Measurements from ENCODE around the gene DDX27. TPM values are rescaled to one million over a fixed set of nuclear protein-coding genes. Genes with fewer than 3 reads are reported as not detected.

DDX27 gene
- total RNA-seq, 2 donors from 2014 or later, result 32.9 to 35.0 TPM

DNA sequence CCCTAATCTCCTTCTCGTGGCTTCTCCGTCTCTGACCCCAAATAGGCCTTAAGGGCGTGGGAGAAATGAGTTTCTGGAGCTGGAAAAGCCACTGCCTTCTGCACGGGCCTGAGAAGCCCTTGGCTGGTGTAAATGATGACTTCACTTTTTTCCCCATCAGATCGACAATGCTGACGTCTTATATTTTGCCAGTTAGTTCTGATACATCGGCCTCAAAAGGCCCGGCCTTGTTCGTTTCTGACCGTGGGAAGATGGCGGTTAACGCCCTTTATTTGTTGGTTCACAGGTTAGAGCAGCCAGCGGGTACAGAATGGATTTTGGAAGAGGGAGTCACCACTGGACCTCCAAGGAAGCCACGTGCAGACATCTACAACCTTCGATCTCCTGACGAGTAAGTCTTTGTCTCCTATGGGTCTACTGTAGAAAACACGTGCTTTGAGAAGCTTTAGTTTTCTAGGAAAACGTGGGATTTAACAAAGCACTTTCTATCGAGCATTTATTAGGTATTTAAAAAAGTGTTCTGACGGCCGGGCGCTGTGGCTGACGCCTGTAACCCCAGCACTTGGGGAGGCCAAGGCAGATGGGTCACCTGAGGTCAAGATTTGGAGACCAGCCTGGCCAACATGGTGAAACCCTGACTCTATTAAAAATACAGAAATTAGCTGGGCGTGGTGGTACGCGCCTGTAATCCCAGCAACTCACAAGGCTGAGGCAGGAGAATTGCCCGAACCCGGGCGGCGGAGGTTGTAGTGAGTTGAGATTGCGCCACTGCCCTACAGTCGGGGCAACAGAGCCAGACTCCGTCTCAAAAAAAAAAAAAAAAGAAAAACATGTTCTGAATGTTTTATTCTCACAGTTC lies 59.8 kb downstream of the DDX27 start:
- TF ChIP-seq POLR2A (IDR thresholded peaks at IDR 0.05) (no peak), POLR2AphosphoS5 (IDR thresholded peaks at IDR 0.05) (no peak), CTCF (IDR thresholded peaks at IDR 0.05) (peak in 1 of 4 experiments; percentile 7)
- no peak for DNase-seq (ENCODE audit: low spot score)
- WGBS, result 17% methylated on average over 33 of the region's 33 CpGs
- H3K4me1 ChIP-seq (replicated peaks), result peaks cover 20% of the 10 kb centered on the region
- peaks cover 2 to 22% of the 10 kb centered on the region in 2 donors for H3K36me3 ChIP-seq
- H3K4me3 ChIP-seq, result peak overlapping the region; percentile 71 to 84
- H3K27me3 ChIP-seq (replicated peaks; ENCODE audit: insufficient read depth), result no peaks in the 10 kb centered on the region
- intact Hi-C loops (cut with DNase I), result loop anchor here (10.0 kb wide), 1 partner anchor 54 kb away; no protein-coding TSS in a partner anchor
- H3K27ac ChIP-seq, result peak overlapping the region; percentile 95 to 97
- no peaks in the 10 kb centered on the region for H3K9me3 ChIP-seq

DNA sequence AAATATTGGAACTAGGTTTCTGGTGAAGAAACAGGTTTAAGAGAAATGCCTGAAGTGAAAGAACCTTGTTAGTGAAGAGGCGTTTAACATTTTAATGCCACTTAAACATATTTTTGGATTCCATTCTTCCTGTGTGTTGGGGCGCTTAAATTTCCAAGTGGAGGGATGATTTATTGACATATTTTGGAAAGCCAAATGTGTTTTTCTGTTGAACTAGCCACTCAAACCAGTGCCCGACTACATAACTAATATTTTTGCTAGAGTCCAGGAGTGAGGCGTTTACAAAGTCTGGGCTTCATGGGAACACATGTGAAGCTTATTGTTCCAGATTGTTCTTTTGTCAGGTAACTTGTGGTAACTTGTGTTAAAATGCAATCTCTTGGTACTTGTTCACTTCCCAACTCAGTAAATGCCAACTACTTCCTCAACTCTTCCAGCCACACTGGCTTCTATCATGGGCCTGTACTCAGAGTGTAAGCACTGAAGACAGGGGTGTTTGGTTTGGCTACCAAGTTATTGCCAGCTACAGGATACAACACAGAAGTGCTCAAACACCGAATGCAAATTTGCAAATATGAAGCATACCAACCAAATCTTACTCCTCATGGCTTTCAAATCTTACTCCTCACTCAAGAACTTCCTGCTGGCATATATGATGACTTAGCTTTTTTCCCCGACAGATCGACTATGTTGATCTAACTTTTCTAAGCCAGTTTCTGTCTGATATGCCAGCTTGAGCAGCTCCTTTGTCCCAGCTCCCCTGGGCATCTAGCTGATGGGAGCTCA lies 60.7 kb downstream of the DDX27 start:
- peaks cover 2 to 23% of the 10 kb centered on the region in 2 donors for H3K36me3 ChIP-seq
- H3K4me1 ChIP-seq (replicated peaks), result peaks cover 20% of the 10 kb centered on the region
- no peaks in the 10 kb centered on the region for H3K27me3 ChIP-seq (replicated peaks; ENCODE audit: insufficient read depth)
- no peaks in the 10 kb centered on the region for H3K9me3 ChIP-seq
- H3K27ac ChIP-seq, result peak overlapping the region; percentile 95 to 97
- 62% methylated on average over 7 of the region's 7 CpGs for WGBS
- peak overlapping the region; percentile 71 to 84 for H3K4me3 ChIP-seq
- intact Hi-C loops (cut with DNase I), result loop anchor here (10.0 kb wide), 1 partner anchor 55 kb away; no protein-coding TSS in a partner anchor
- TF ChIP-seq POLR2A (IDR thresholded peaks at IDR 0.05) (no peak), POLR2AphosphoS5 (IDR thresholded peaks at IDR 0.05) (no peak), CTCF (IDR thresholded peaks at IDR 0.05) (no peak)
- DNase-seq (ENCODE audit: low spot score), result no peak

GRCh38 chr20:49280463-49281058 lies 61.3 kb downstream of the DDX27 start:
- Histone ChIP-seq H3K4me3 (peak overlapping the region in 1 of 2 donors; percentile 84), H3K4me1 (replicated peaks) (peaks cover 20% of the 10 kb centered on the region), H3K9me3 (no peaks in the 10 kb centered on the region), H3K27me3 (replicated peaks; ENCODE audit: insufficient read depth) (no peaks in the 10 kb centered on the region), H3K36me3 (peaks cover 2 to 29% of the 10 kb centered on the region in 2 donors), H3K27ac (peak overlapping the region in 1 of 2 donors; percentile 95)
- intact Hi-C loops (cut with DNase I), result no loop called here
- 66% methylated on average over 6 of the region's 6 CpGs for WGBS
- DNase-seq (ENCODE audit: low spot score), result no peak
- no peak for TF ChIP-seq CTCF (IDR thresholded peaks at IDR 0.05)

DNA sequence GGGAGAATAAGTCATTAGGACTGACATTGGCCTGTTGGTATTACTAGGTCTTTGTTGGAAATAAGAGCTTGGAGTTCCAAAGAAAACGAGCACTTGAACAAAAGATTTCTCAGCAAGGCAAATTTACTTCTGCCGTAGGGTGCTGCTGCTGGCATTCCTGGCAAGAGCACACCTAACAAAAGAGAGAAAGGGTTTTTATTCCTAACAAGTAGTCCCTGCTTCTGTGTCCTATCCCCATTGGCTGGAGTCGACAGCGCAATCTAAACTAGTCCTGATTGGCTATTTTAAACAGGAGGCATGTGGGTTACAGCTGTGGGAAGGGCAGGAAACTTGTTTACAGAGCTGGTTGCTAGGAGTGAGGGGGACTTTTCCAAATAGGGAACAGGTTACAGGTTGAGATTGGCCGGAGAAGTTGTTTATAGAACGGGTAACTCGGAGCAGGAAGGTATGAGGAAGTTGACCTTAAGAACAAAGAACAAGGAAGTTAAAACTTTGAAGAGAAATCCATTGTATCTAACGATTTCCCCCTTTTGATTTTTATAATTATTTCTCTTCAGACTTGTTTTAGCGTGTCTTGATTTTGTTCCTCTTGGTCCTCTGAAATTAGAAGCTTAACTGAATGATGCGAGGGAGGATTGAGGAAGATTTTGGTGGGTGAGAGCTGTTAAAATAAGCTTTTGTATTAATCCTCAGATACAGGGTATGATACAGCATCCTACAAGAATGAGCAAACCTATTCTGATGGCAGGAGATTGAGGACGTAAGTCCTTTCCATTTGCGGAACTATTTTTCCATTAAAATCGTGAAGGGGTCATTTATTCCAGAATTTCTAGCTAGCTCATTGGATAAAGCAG lies 62.1 kb downstream of the DDX27 start:
- DNase-seq (ENCODE audit: low spot score), result no peak
- intact Hi-C loops (cut with DNase I), result no loop called here

More for the DNA sequence above, 62.1 kb downstream of the DDX27 start:
- Histone ChIP-seq H3K4me3 (no peak overlapping the region), H3K27ac (peak overlapping the region in 1 of 2 donors; percentile 95), H3K4me1 (replicated peaks) (peaks cover 15% of the 10 kb centered on the region), H3K36me3 (peaks cover 3 to 35% of the 10 kb centered on the region in 2 donors), H3K9me3 (no peaks in the 10 kb centered on the region), H3K27me3 (replicated peaks; ENCODE audit: insufficient read depth) (no peaks in the 10 kb centered on the region)
- WGBS, result 71% methylated on average over 13 of the region's 13 CpGs
- TF ChIP-seq POLR2A (IDR thresholded peaks at IDR 0.05) (no peak), POLR2AphosphoS5 (IDR thresholded peaks at IDR 0.05) (no peak), CTCF (IDR thresholded peaks at IDR 0.05) (no peak)

Measured in prostate gland (tissue), 2 donors.